Activated CD4-positive, alpha-beta T cell treated with anti-CD3 and anti-CD28 coated beads, Interleukin-2, amount 10 ng/mL, durations not matched to agents 7 days and 5 days (primary cell): Measurements from ENCODE around the gene UBN1. TPM values are rescaled to one million over a fixed set of nuclear protein-coding genes. Genes with fewer than 3 reads are reported as not detected.
A peak's percentile ranks its signal among the peaks of the same experiment; 100 is the strongest.

Experiments
- CTCF ChIA-PET: fragments of 350-600 bp; sonication (Branson Sonifier 250); formaldehyde crosslinking; loops from one replicate; lab custom pipeline; 2021; ENCODE audit warnings: antibody characterized with exemption; lab: Charles Lee
- POLR2A ChIA-PET: fragments of 350-600 bp; sonication (Branson Sonifier 250); formaldehyde crosslinking; loops from one replicate; lab custom pipeline; 2021; ENCODE audit warnings: antibody characterized with exemption; lab: Charles Lee
- DNase-seq: peaks from one replicate; pipeline ENCODE4 v3.0.0-alpha.2; 2020
- H3K27ac Mint-ChIP-seq: one replicate; pipeline ENCODE4 v1.8.0; 2021; ENCODE audit warnings: mild to moderate bottlenecking, moderate library complexity, mixed read lengths
- H3K27me3 Mint-ChIP-seq: one replicate; pipeline ENCODE4 v1.8.0; 2021; ENCODE audit warnings: mixed read lengths
- H3K36me3 Mint-ChIP-seq: one replicate; pipeline ENCODE4 v1.8.0; 2021; ENCODE audit warnings: low read depth, mixed read lengths
- H3K4me1 Mint-ChIP-seq: one replicate; pipeline ENCODE4 v1.8.0; 2021; ENCODE audit warnings: mixed read lengths
- H3K4me3 Mint-ChIP-seq: one replicate; pipeline ENCODE4 v1.8.0; 2021; ENCODE audit warnings: mild to moderate bottlenecking, moderate library complexity, mixed read lengths
- H3K9me3 Mint-ChIP-seq: one replicate; pipeline ENCODE4 v1.8.0; 2021; ENCODE audit warnings: mixed read lengths
- total RNA-seq, 2 experiments: library from RNA; stranded (reverse); gene quantifications; one replicate each; pipeline ENCODE4 v1.2.3, GENCODE V29; 2021

UBN1 gene
- 10 to 100 TPM; 38.2 to 38.3 TPM for total RNA-seq

- no peaks in the 10 kb centered on the region for H3K27me3 Mint-ChIP-seq
- no peaks in the 10 kb centered on the region for H3K9me3 Mint-ChIP-seq
- peak; percentile 100 for DNase-seq
- peak within 1 kb of the TSS; percentile 80 for H3K4me3 Mint-ChIP-seq
- ChIA-PET CTCF (interaction anchor here (1.1 kb wide), 1 partner anchor 21 kb away, joined by 4 read pairs; no protein-coding TSS in a partner anchor), POLR2A (no interaction called here)
- peak within 1 kb of the TSS; percentile 91 for H3K27ac Mint-ChIP-seq
- H3K36me3 Mint-ChIP-seq: peaks cover 34% of the 10 kb centered on the region
- peaks cover 57% of the 10 kb centered on the region for H3K4me1 Mint-ChIP-seq
Observed at GRCh38 chr16:4846901-4847773, at the start of gene UBN1, which contains the start of gene GLYR1. Gene UBN1, plus strand, starts transcription at chr16:4847481. Its CDS starts 5,437 bp downstream, at chr16:4852918. Gene GLYR1, minus strand, starts transcription at chr16:4847288. Its CDS starts 23 bp downstream, at chr16:4847265.

GRCh38 chr16:4797805-4798252, 49.5 kb upstream of the UBN1 start:
- no peak overlapping the region for H3K27ac Mint-ChIP-seq
- ChIA-PET POLR2A (no interaction called here), CTCF (no interaction called here)
- no peaks in the 10 kb centered on the region for H3K36me3 Mint-ChIP-seq
- peaks cover 14% of the 10 kb centered on the region for H3K4me1 Mint-ChIP-seq
- no peaks in the 10 kb centered on the region for H3K27me3 Mint-ChIP-seq
- H3K9me3 Mint-ChIP-seq: no peaks in the 10 kb centered on the region
- H3K4me3 Mint-ChIP-seq: no peak overlapping the region
- no peak for DNase-seq

GRCh38 chr16:4798456-4798855, 48.8 kb upstream of the UBN1 start:
- no peaks in the 10 kb centered on the region for H3K9me3 Mint-ChIP-seq
- DNase-seq: no peak
- ChIA-PET POLR2A (no interaction called here), CTCF (no interaction called here)
- no peak overlapping the region for H3K27ac Mint-ChIP-seq
- H3K36me3 Mint-ChIP-seq: no peaks in the 10 kb centered on the region
- H3K4me1 Mint-ChIP-seq: peaks cover 20% of the 10 kb centered on the region
- H3K4me3 Mint-ChIP-seq: no peak overlapping the region
- H3K27me3 Mint-ChIP-seq: no peaks in the 10 kb centered on the region

- Mint-ChIP-seq H3K4me1 (peaks cover 23% of the 10 kb centered on the region), H3K27ac (peak overlapping the region; percentile 57), H3K27me3 (no peaks in the 10 kb centered on the region), H3K36me3 (peaks cover 2% of the 10 kb centered on the region), H3K9me3 (no peaks in the 10 kb centered on the region), H3K4me3 (no peak overlapping the region)
- CTCF ChIA-PET: no interaction called here
- POLR2A ChIA-PET: no interaction called here
- DNase-seq: no peak
Observed at GRCh38 chr16:4799171-4799855, 48.0 kb upstream of the UBN1 start.

GRCh38 chr16:4800290-4801041, 46.8 kb upstream of the UBN1 start:
- Mint-ChIP-seq H3K4me1 (peaks cover 23% of the 10 kb centered on the region), H3K27me3 (no peaks in the 10 kb centered on the region), H3K27ac (peak overlapping the region; percentile 82), H3K9me3 (no peaks in the 10 kb centered on the region), H3K4me3 (peak overlapping the region; percentile 35), H3K36me3 (peaks cover 6% of the 10 kb centered on the region)
- ChIA-PET CTCF (no interaction called here), POLR2A (no interaction called here)
- DNase-seq: no peak

- peak overlapping the region; percentile 81 for H3K4me3 Mint-ChIP-seq
- H3K36me3 Mint-ChIP-seq: peaks cover 9% of the 10 kb centered on the region
- no peaks in the 10 kb centered on the region for H3K9me3 Mint-ChIP-seq
- ChIA-PET POLR2A (no interaction called here), CTCF (interaction anchor here (0.7 to 1.1 kb wide), 2 partner anchors 37 to 528 kb away, joined by 3 read pairs; partner anchors contain the start of gene TFAP4)
- no peaks in the 10 kb centered on the region for H3K27me3 Mint-ChIP-seq
- no peak for DNase-seq
- peak overlapping the region; percentile 82 for H3K27ac Mint-ChIP-seq
- H3K4me1 Mint-ChIP-seq: peaks cover 23% of the 10 kb centered on the region
Observed at GRCh38 chr16:4801051-4801961, 46.0 kb upstream of the UBN1 start.

GRCh38 chr16:4801962-4802658, 45.2 kb upstream of the UBN1 start, which contains the start of gene ROGDI:
Gene ROGDI, minus strand, starts transcription at chr16:4802633. Its CDS starts 62 bp downstream, at chr16:4802571.
- Mint-ChIP-seq H3K4me3 (peak within 1 kb of the TSS; percentile 81), H3K36me3 (peaks cover 10% of the 10 kb centered on the region), H3K4me1 (peaks cover 23% of the 10 kb centered on the region), H3K27ac (peak within 1 kb of the TSS; percentile 83), H3K27me3 (no peaks in the 10 kb centered on the region), H3K9me3 (no peaks in the 10 kb centered on the region)
- peak; percentile 89 for DNase-seq
- ChIA-PET POLR2A (no interaction called here), CTCF (interaction anchor here (0.7 to 1.1 kb wide), 3 partner anchors 10 to 529 kb away, joined by 3 read pairs; partner anchors contain the start of gene TFAP4)

GRCh38 chr16:4802659-4803287, 44.5 kb upstream of the UBN1 start:
- ChIA-PET CTCF (interaction anchor here (0.6 to 1.0 kb wide), 3 partner anchors 9 to 141 kb away, joined by 3 to 4 read pairs (median 3); partner anchors contain the start of genes ANKS3 and DNAAF8), POLR2A (interaction anchor here (0.9 kb wide), 1 partner anchor 69 kb away, joined by 4 read pairs; the partner anchor contains the start of gene ANKS3)
- Mint-ChIP-seq H3K4me1 (peaks cover 23% of the 10 kb centered on the region), H3K27me3 (no peaks in the 10 kb centered on the region), H3K36me3 (peaks cover 15% of the 10 kb centered on the region), H3K9me3 (no peaks in the 10 kb centered on the region), H3K4me3 (peak overlapping the region; percentile 81), H3K27ac (peak overlapping the region; percentile 83)
- peak; percentile 90 for DNase-seq

- no peaks in the 10 kb centered on the region for H3K27me3 Mint-ChIP-seq
- no peaks in the 10 kb centered on the region for H3K9me3 Mint-ChIP-seq
- peak overlapping the region; percentile 81 for H3K4me3 Mint-ChIP-seq
- CTCF ChIA-PET: interaction anchor here (0.6 to 1.0 kb wide), 2 partner anchors 69 to 141 kb away, joined by 3 to 4 read pairs; partner anchors contain the start of genes ANKS3 and DNAAF8
- peak overlapping the region; percentile 83 for H3K27ac Mint-ChIP-seq
- peaks cover 15% of the 10 kb centered on the region for H3K36me3 Mint-ChIP-seq
- no peak for DNase-seq
- H3K4me1 Mint-ChIP-seq: peaks cover 23% of the 10 kb centered on the region
- POLR2A ChIA-PET: interaction anchor here (0.9 kb wide), 1 partner anchor 70 kb away, joined by 4 read pairs; the partner anchor contains the start of gene ANKS3
Observed at GRCh38 chr16:4803401-4803844, 43.9 kb upstream of the UBN1 start.

- peaks cover 19% of the 10 kb centered on the region for H3K36me3 Mint-ChIP-seq
- no peaks in the 10 kb centered on the region for H3K27me3 Mint-ChIP-seq
- CTCF ChIA-PET: no interaction called here
- peaks cover 23% of the 10 kb centered on the region for H3K4me1 Mint-ChIP-seq
- peak overlapping the region; percentile 15 for H3K27ac Mint-ChIP-seq
- POLR2A ChIA-PET: no interaction called here
- no peaks in the 10 kb centered on the region for H3K9me3 Mint-ChIP-seq
- DNase-seq: no peak
- peak overlapping the region; percentile 27 for H3K4me3 Mint-ChIP-seq
Observed at GRCh38 chr16:4803898-4804762, 43.2 kb upstream of the UBN1 start.
